ENCODE data around the gene COL4A6. TPM values are rescaled to one million over a fixed set of nuclear protein-coding genes. Genes with fewer than 3 reads are reported as not detected.
A peak's percentile ranks its signal among the peaks of the same experiment; 100 is the strongest.

COL4A6 gene
- total and polyA plus RNA-seq, 2 experiments from 2014 or later: 0.11 TPM; not detected in 1

DNA sequence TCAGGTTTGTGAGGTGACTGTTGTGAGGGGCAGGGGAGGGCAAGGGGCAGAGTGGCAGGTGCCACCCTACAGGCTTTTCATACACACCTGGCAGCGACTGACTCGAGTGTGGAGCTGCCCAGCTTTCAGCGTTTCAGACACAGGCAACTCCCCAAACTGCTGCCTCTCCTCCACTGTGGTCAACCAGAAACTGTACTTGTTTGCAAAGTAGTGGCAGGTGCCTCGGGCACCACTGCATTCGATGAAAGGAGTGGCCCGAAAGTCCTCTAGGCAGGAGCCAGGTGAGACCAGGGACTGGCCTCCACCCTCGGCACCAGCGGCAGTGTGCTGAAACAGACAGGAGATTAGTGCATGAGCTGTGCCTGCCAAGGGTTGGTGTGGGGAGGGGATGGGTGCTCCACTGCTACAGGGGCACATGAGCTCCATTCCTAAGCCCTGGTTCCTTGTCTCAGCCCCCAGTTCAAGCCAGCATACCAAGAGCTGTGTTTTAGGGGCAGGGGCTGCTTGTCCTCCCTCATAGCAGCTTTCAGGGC, 281.2 kb downstream of the COL4A6 start:
- Histone ChIP-seq H2AFZ (no peak overlapping the region), H3K9me2 (ENCODE audit: insufficient read depth) (no peaks in the 10 kb centered on the region), H3K36me3 (ENCODE audit: low read depth) (no peaks in the 10 kb centered on the region), H3K4me3 (no peak overlapping the region), H3K9me3 (ENCODE audit: low read depth) (no peaks in the 10 kb centered on the region), H3K27me3 (replicated peaks; ENCODE audit: insufficient read depth) (no peaks in the 10 kb centered on the region), H3K79me2 (ENCODE audit: insufficient read depth) (no peaks in the 10 kb centered on the region), H3K9ac (no peak overlapping the region), H3K4me1 (ENCODE audit: insufficient read depth) (no peaks in the 10 kb centered on the region), H3K4me2 (ENCODE audit: unreplicated experiment) (no peak overlapping the region), H3K27ac (no peak overlapping the region), H4K20me1 (ENCODE audit: insufficient read depth) (no peaks in the 10 kb centered on the region), H3F3A (ENCODE audit: insufficient read depth) (no peaks in the 10 kb centered on the region)
- no peak for TF ChIP-seq EZH2 (IDR thresholded peaks at IDR 0.05; ENCODE audit: insufficient read depth, poor library complexity, severe bottlenecking)
- TF ChIP-seq EZH2phosphoT487 (IDR thresholded peaks at IDR 0.05; ENCODE audit: insufficient read depth, low read depth): no peak
- WGBS, 2 experiments (ENCODE audit: low coverage in 1 of 2, low lambda C conversion rate in 2 of 2, missing lambda C conversion rate in 2 of 2): 100% methylated on average over 4 to 5 of the region's 8 CpGs
- in situ Hi-C loops (cut with MboI): no loop called here
- no peak for DNase-seq

DNA sequence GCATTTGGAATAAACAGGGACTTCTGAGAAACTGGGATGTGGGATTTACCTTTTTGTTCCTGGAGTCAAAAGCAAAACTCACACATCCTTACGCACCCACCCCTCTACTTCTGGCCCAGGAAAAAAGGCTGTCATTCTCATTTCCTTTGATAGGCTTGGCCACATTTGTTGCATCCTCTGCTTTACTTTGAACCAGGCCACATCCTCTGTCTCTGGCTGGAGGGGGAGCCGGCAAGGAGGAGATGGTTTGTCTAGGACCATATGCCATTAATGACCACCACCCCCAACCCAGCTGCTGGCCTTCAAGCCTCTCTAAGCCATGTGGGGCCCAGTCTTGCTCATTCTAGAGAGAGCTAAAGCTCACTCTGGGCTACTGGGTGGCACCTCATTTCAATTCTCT, 282.1 kb downstream of the COL4A6 start:
- DNase-seq: no peak
- no peak for TF ChIP-seq EZH2phosphoT487 (IDR thresholded peaks at IDR 0.05; ENCODE audit: insufficient read depth, low read depth)
- TF ChIP-seq EZH2 (IDR thresholded peaks at IDR 0.05; ENCODE audit: insufficient read depth, poor library complexity, severe bottlenecking): no peak
- Histone ChIP-seq H3K27me3 (replicated peaks; ENCODE audit: insufficient read depth) (no peaks in the 10 kb centered on the region), H3K9me2 (ENCODE audit: insufficient read depth) (no peaks in the 10 kb centered on the region), H2AFZ (no peak overlapping the region), H3K79me2 (ENCODE audit: insufficient read depth) (no peaks in the 10 kb centered on the region), H3K27ac (no peak overlapping the region), H3K9ac (no peak overlapping the region), H3K36me3 (ENCODE audit: low read depth) (no peaks in the 10 kb centered on the region), H3K9me3 (ENCODE audit: low read depth) (no peaks in the 10 kb centered on the region), H4K20me1 (ENCODE audit: insufficient read depth) (no peaks in the 10 kb centered on the region), H3K4me2 (ENCODE audit: unreplicated experiment) (no peak overlapping the region), H3F3A (ENCODE audit: insufficient read depth) (no peaks in the 10 kb centered on the region), H3K4me1 (ENCODE audit: insufficient read depth) (no peaks in the 10 kb centered on the region), H3K4me3 (no peak overlapping the region)
- in situ Hi-C loops (cut with MboI): no loop called here
- 67 to 90% methylated on average over 1 to 2 of the region's 2 CpGs for WGBS, 2 experiments (ENCODE audit: low coverage in 1 of 2, low lambda C conversion rate in 2 of 2, missing lambda C conversion rate in 2 of 2)

DNA sequence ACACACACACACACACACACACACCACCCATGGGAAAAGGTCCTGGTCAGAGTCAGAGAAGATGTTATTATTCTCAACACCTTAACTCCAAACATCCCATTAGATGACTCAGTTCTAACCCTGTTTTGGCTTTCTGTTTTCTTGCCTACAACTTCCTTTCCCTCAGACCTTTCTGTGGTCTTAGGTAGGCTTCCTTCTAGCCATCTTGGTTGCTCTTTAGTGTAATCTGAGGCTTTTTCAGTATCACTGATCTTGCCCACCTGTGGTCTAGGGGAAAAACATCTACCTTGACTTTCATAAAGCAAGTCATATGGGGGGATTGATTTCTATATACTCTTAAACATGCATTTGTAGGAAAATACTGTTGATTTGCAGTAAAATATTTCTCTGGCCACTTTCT, 289.7 kb downstream of the COL4A6 start:
- no peak overlapping the region for H3K4me3 ChIP-seq
- no peaks in the 10 kb centered on the region for H3K9me3 ChIP-seq (ENCODE audit: low read depth)
- TF ChIP-seq EZH2phosphoT487 (IDR thresholded peaks at IDR 0.05; ENCODE audit: insufficient read depth, low read depth) (no peak), EZH2 (IDR thresholded peaks at IDR 0.05; ENCODE audit: insufficient read depth, poor library complexity, severe bottlenecking) (no peak)
- no peak overlapping the region for H3K9ac ChIP-seq
- H3K9me2 ChIP-seq (ENCODE audit: insufficient read depth): no peaks in the 10 kb centered on the region
- no peak for DNase-seq
- H3K79me2 ChIP-seq (ENCODE audit: insufficient read depth): no peaks in the 10 kb centered on the region
- in situ Hi-C loops (cut with MboI): no loop called here
- no peak overlapping the region for H3K4me2 ChIP-seq (ENCODE audit: unreplicated experiment)
- H2AFZ ChIP-seq: no peak overlapping the region
- H3K4me1 ChIP-seq (ENCODE audit: insufficient read depth): no peaks in the 10 kb centered on the region
- H3K36me3 ChIP-seq (ENCODE audit: low read depth): no peaks in the 10 kb centered on the region
- no peaks in the 10 kb centered on the region for H4K20me1 ChIP-seq (ENCODE audit: insufficient read depth)
- H3F3A ChIP-seq (ENCODE audit: insufficient read depth): no peaks in the 10 kb centered on the region
- H3K27ac ChIP-seq: no peak overlapping the region
- no peaks in the 10 kb centered on the region for H3K27me3 ChIP-seq (replicated peaks; ENCODE audit: insufficient read depth)

DNA sequence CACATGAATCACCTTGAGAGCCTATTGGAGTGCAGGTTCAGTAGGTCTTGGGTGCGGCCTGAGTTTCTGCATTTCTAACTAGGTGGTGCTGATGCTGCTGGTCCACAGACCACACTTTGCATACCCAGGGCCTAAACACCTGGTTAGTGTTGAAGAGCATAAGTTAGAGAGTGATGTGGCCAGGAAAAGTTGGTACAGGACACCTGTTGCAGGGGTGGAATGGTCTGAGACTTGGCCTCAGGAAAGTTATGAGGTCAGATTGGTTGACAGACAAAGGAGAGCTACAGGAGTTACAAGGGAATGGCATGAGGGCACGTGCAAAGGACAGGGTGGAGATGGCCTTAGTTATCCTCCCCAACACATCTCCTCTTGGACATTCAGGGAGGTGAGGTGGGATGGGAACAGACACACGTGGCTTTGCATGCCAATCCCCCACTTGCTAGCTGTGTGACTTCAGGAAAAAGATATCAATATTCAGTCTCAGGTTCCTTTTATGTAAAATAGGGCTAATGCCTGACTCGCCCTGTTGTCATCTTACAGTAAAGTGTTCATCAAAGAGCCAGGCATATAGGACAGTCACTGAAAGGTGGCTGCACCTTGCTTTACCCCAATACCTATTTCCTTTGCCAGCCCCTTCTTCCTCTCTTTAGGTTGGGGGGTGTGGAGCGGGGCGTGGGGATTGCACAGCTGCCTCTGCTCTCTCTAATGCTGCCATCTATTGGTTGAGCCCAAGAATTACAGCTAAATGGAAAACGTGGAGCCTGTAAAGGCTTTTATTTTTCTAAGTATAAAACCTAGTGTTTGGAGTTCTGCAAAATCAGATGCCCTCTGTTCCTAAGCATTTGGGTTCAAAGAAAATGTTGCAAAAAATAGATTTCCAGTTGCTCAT, 299.2 kb downstream of the COL4A6 start:
- Histone ChIP-seq H3K9me3 (ENCODE audit: low read depth) (no peaks in the 10 kb centered on the region), H3K9ac (no peak overlapping the region), H2AFZ (no peak overlapping the region), H3K79me2 (ENCODE audit: insufficient read depth) (no peaks in the 10 kb centered on the region), H3F3A (ENCODE audit: insufficient read depth) (no peaks in the 10 kb centered on the region), H4K20me1 (ENCODE audit: insufficient read depth) (no peaks in the 10 kb centered on the region), H3K4me2 (ENCODE audit: unreplicated experiment) (no peak overlapping the region), H3K36me3 (ENCODE audit: low read depth) (no peaks in the 10 kb centered on the region; the same call in 1 of the 2 replicates), H3K27me3 (replicated peaks; ENCODE audit: insufficient read depth) (no peaks in the 10 kb centered on the region), H3K27ac (no peak overlapping the region), H3K4me3 (no peak overlapping the region), H3K4me1 (ENCODE audit: insufficient read depth) (no peaks in the 10 kb centered on the region), H3K9me2 (ENCODE audit: insufficient read depth) (no peaks in the 10 kb centered on the region)
- no peak for TF ChIP-seq EZH2 (IDR thresholded peaks at IDR 0.05; ENCODE audit: insufficient read depth, poor library complexity, severe bottlenecking)
- TF ChIP-seq EZH2phosphoT487 (IDR thresholded peaks at IDR 0.05; ENCODE audit: insufficient read depth, low read depth): no peak
- 84 to 88% methylated on average over 7 of the region's 7 CpGs for WGBS, 2 experiments (ENCODE audit: low coverage in 1 of 2, low lambda C conversion rate in 2 of 2, missing lambda C conversion rate in 2 of 2)
- peak; percentile 7 for DNase-seq
- in situ Hi-C loops (cut with MboI): no loop called here
